ENCODE data around the gene PACSIN2.
"Not testable (repeated sequence)": the region's sequence is repeated elsewhere in the genome, so short reads cannot be mapped to it uniquely, and the experiment has no call there.

The PACSIN2 gene

GRCh38 chr22:42955087-42955635 lies 59.8 kb downstream of the PACSIN2 start:
- no peak overlapping the region for H3K4me3 ChIP-seq (ENCODE audit: low read depth, low read length)
- DNase-seq (ENCODE audit: low read depth), result no peak

GRCh38 chr22:42953751-42954150 lies 61.2 kb downstream of the PACSIN2 start:
- not testable (repeated sequence) for H3K4me3 ChIP-seq (ENCODE audit: low read depth, low read length); DNase-seq (ENCODE audit: low read depth)

- H3K4me3 ChIP-seq (ENCODE audit: low read depth, low read length), result no peak overlapping the region
- no peak for DNase-seq (ENCODE audit: low read depth)
Observed at GRCh38 chr22:42951093-42951710, 63.7 kb downstream of the PACSIN2 start.

GRCh38 chr22:42950281-42950680 lies 64.7 kb downstream of the PACSIN2 start:
- H3K4me3 ChIP-seq (ENCODE audit: low read depth, low read length), result no peak overlapping the region
- no peak for DNase-seq (ENCODE audit: low read depth)

- no peak overlapping the region for H3K4me3 ChIP-seq (ENCODE audit: low read depth, low read length)
- peak; percentile 45 for DNase-seq (ENCODE audit: low read depth)
Observed at GRCh38 chr22:42949159-42949558, 65.8 kb downstream of the PACSIN2 start.

- H3K4me3 ChIP-seq (ENCODE audit: low read depth, low read length), result no peak overlapping the region
- DNase-seq (ENCODE audit: low read depth), result no peak
Observed at GRCh38 chr22:42948294-42948693, 66.7 kb downstream of the PACSIN2 start.

GRCh38 chr22:42947211-42947990 lies 67.5 kb downstream of the PACSIN2 start:
- H3K4me3 ChIP-seq (ENCODE audit: low read depth, low read length), result no peak overlapping the region
- DNase-seq (ENCODE audit: low read depth), result no peak

- no peak for DNase-seq (ENCODE audit: low read depth)
- H3K4me3 ChIP-seq (ENCODE audit: low read depth, low read length), result no peak overlapping the region
Observed at GRCh38 chr22:42946546-42947198, 68.3 kb downstream of the PACSIN2 start.

- DNase-seq (ENCODE audit: low read depth), result no peak
- H3K4me3 ChIP-seq (ENCODE audit: low read depth, low read length), result no peak overlapping the region
Observed at GRCh38 chr22:42945736-42946135, 69.2 kb downstream of the PACSIN2 start.

GRCh38 chr22:42945027-42945426 lies 69.9 kb downstream of the PACSIN2 start:
- no peak overlapping the region for H3K4me3 ChIP-seq (ENCODE audit: low read depth, low read length)
- DNase-seq (ENCODE audit: low read depth), result no peak

GRCh38 chr22:42944409-42944808 lies 70.5 kb downstream of the PACSIN2 start:
- no peak for DNase-seq (ENCODE audit: low read depth)
- H3K4me3 ChIP-seq (ENCODE audit: low read depth, low read length), result no peak overlapping the region

- no peak for DNase-seq (ENCODE audit: low read depth)
- no peak overlapping the region for H3K4me3 ChIP-seq (ENCODE audit: low read depth, low read length)
Observed at GRCh38 chr22:42943981-42944380, 71.0 kb downstream of the PACSIN2 start.

GRCh38 chr22:42942351-42942750 lies 72.6 kb downstream of the PACSIN2 start:
- no peak overlapping the region for H3K4me3 ChIP-seq (ENCODE audit: low read depth, low read length)
- DNase-seq (ENCODE audit: low read depth), result no peak

- H3K4me3 ChIP-seq (ENCODE audit: low read depth, low read length), result no peak overlapping the region
- peak; percentile 74 for DNase-seq (ENCODE audit: low read depth)
Observed at GRCh38 chr22:42939941-42940653, 74.9 kb downstream of the PACSIN2 start.

- DNase-seq (ENCODE audit: low read depth), result no peak
- no peak overlapping the region for H3K4me3 ChIP-seq (ENCODE audit: low read depth, low read length)
Observed at GRCh38 chr22:42939451-42939881, 75.5 kb downstream of the PACSIN2 start.

- no peak overlapping the region for H3K4me3 ChIP-seq (ENCODE audit: low read depth, low read length)
- no peak for DNase-seq (ENCODE audit: low read depth)
Observed at GRCh38 chr22:42938976-42939375, 76.0 kb downstream of the PACSIN2 start.

GRCh38 chr22:42938449-42938848 lies 76.5 kb downstream of the PACSIN2 start:
- H3K4me3 ChIP-seq (ENCODE audit: low read depth, low read length), result no peak overlapping the region
- DNase-seq (ENCODE audit: low read depth), result no peak

GRCh38 chr22:42937164-42937843 lies 77.6 kb downstream of the PACSIN2 start:
- no peak overlapping the region for H3K4me3 ChIP-seq (ENCODE audit: low read depth, low read length)
- peak; percentile 55 for DNase-seq (ENCODE audit: low read depth)

- not testable (repeated sequence) for DNase-seq (ENCODE audit: low read depth)
Observed at GRCh38 chr22:42936680-42937079, 78.3 kb downstream of the PACSIN2 start.

More at GRCh38 chr22:42936680-42937079, 78.3 kb downstream of the PACSIN2 start:
- not testable (repeated sequence) for H3K4me3 ChIP-seq (ENCODE audit: low read depth, low read length)

Data from skeletal muscle cell (primary cell).